Gastroesophageal sphincter (tissue), 4 donors: ENCODE measurements around the gene STX8. TPM values are rescaled to one million over a fixed set of nuclear protein-coding genes. Genes with fewer than 3 reads are reported as not detected.

Experiments used
- ATAC-seq: fragments of 150-250 bp; one replicate; pipeline ENCODE4 v1.9.1; 2016; ENCODE audit warnings: mild to moderate bottlenecking, moderate library complexity
- H3K27ac ChIP-seq, 4 donors: fragments of 200-600 bp; sonication (generic) in 3 of 4; 1 replicate in 3 of 4; 2 replicates in 1 of 4; pipeline ENCODE4 v1.5.1; 2016 to 2019
- H3K27me3 ChIP-seq: fragments of 200-600 bp; sonication (generic); one replicate; pipeline ENCODE4 v1.5.1; 2019
- H3K36me3 ChIP-seq, 2 donors: fragments of 200-600 bp; sonication (generic); one replicate each; pipeline ENCODE4 v1.5.1; 2019; ENCODE audit warnings: control low read depth in 1 of 2
- H3K4me1 ChIP-seq, 3 donors: fragments of 200-600 bp; sonication (generic); 1 replicate in 2 of 3; 2 replicates in 1 of 3; pipeline ENCODE4 v1.5.1; 2016 to 2019; ENCODE audit warnings: control low read depth in 2 of 3
- H3K4me3 ChIP-seq, 2 donors: fragments of 200-600 bp; sonication (generic); one replicate each; pipeline ENCODE4 v1.5.1; 2019; ENCODE audit warnings: mild to moderate bottlenecking in 1 of 2, moderate library complexity in 1 of 2
- H3K9me3 ChIP-seq, 3 donors: fragments of 200-600 bp; sonication (generic); one replicate each; pipeline ENCODE4 v1.5.1; 2017 to 2019; ENCODE audit warnings: control low read depth in 2 of 3
- CTCF ChIP-seq, 4 experiments: fragments of 200-600 bp in 2 of 4; fragments of 450-650 bp in 2 of 4; sonication (generic) in 1 of 4; IDR thresholded peaks; one replicate each; pipeline ENCODE4 v1.5.1; 2017 to 2019; ENCODE audit warnings: antibody characterized with exemption in 4 of 4, mild to moderate bottlenecking in 2 of 4, moderate library complexity in 2 of 4
- EP300 ChIP-seq: sonication (generic); formaldehyde crosslinking; IDR thresholded peaks from one replicate; pipeline ENCODE4 v1.6.1; 2017; ENCODE audit warnings: antibody characterized with exemption, mild to moderate bottlenecking
- POLR2A ChIP-seq, 2 donors: fragments of 450-650 bp; IDR thresholded peaks; one replicate each; pipeline ENCODE4 v1.6.1; 2017; ENCODE audit warnings: antibody characterized with exemption in 2 of 2, mild to moderate bottlenecking in 2 of 2, moderate library complexity in 1 of 2
- POLR2AphosphoS5 ChIP-seq: sonication (generic); formaldehyde crosslinking; IDR thresholded peaks from one replicate; pipeline ENCODE4 v1.6.1; 2017; ENCODE audit warnings: antibody characterized with exemption
- WGBS, 2 donors: methylation state at CpG; one replicate each; pipeline ENCODE4 v1.1.5; 2018; ENCODE audit warnings: low coverage in 1 of 2; 5-methylcytosine and 5-hydroxymethylcytosine counted together
- total RNA-seq, 4 donors: library from RNA; depleted of rRNA; stranded (reverse); fragments of >200 nt; gene quantifications; one replicate each; pipeline ENCODE4 v1.1.0, GENCODE V29; 2016

STX8 gene
- total RNA-seq, 4 donors from 2014 or later, result 67.9 to 106 (median 87.1) TPM

GRCh38 chr17:9533441-9533840, 42.2 kb downstream of the STX8 start:
- Histone ChIP-seq H3K4me1 (no peaks in the 10 kb centered on the region), H3K4me3 (no peak overlapping the region), H3K27me3 (no peaks in the 10 kb centered on the region), H3K27ac (no peak overlapping the region), H3K9me3 (no peaks in the 10 kb centered on the region), H3K36me3 (no peaks in the 10 kb centered on the region)
- TF ChIP-seq POLR2A (IDR thresholded peaks at IDR 0.05), result no peak
- TF ChIP-seq POLR2AphosphoS5, result no peak
- no peak for ATAC-seq
- WGBS, 2 donors, result 93 to 100% methylated on average over 1 to 4 of the region's 4 CpGs

GRCh38 chr17:9532715-9533114, 42.9 kb downstream of the STX8 start:
- no peak for ATAC-seq
- Histone ChIP-seq H3K27ac (no peak overlapping the region), H3K36me3 (no peaks in the 10 kb centered on the region), H3K9me3 (no peaks in the 10 kb centered on the region), H3K4me3 (no peak overlapping the region), H3K27me3 (no peaks in the 10 kb centered on the region), H3K4me1 (no peaks in the 10 kb centered on the region)
- TF ChIP-seq POLR2AphosphoS5 (no peak), EP300 (no peak)
- 96 to 98% methylated on average over 3 of the region's 3 CpGs for WGBS, 2 donors

- no peaks in the 10 kb centered on the region for H3K4me1 ChIP-seq
- no peaks in the 10 kb centered on the region for H3K9me3 ChIP-seq
- ATAC-seq, result no peak
- no peaks in the 10 kb centered on the region for H3K27me3 ChIP-seq
- no peak overlapping the region for H3K4me3 ChIP-seq
- H3K36me3 ChIP-seq, result no peaks in the 10 kb centered on the region
- no peak overlapping the region for H3K27ac ChIP-seq
- 31 to 72% methylated on average over 2 of the region's 2 CpGs for WGBS, 2 donors
- TF ChIP-seq EP300, result no peak
- TF ChIP-seq POLR2A (IDR thresholded peaks at IDR 0.05), result no peak
- no peak for TF ChIP-seq CTCF (IDR thresholded peaks at IDR 0.05)
- TF ChIP-seq POLR2AphosphoS5, result no peak
Measured at GRCh38 chr17:9531034-9531433, 44.6 kb downstream of the STX8 start.

GRCh38 chr17:9529033-9529700, 46.5 kb downstream of the STX8 start:
- H3K36me3 ChIP-seq, result no peaks in the 10 kb centered on the region
- H3K27ac ChIP-seq, result no peak overlapping the region
- ATAC-seq, result no peak
- no peaks in the 10 kb centered on the region for H3K27me3 ChIP-seq
- no peaks in the 10 kb centered on the region for H3K4me1 ChIP-seq
- H3K4me3 ChIP-seq, result no peak overlapping the region
- H3K9me3 ChIP-seq, result no peaks in the 10 kb centered on the region
- TF ChIP-seq CTCF (IDR thresholded peaks at IDR 0.05), result peak in 3 of 4 experiments; percentile 44 to 53 (median 49)
- no peak for TF ChIP-seq POLR2A (IDR thresholded peaks at IDR 0.05)
- 66 to 79% methylated on average over 4 of the region's 5 CpGs for WGBS, 2 donors

GRCh38 chr17:9527788-9528187, 47.8 kb downstream of the STX8 start:
- H3K27me3 ChIP-seq, result no peaks in the 10 kb centered on the region
- H3K27ac ChIP-seq, result no peak overlapping the region
- TF ChIP-seq EP300 (no peak), POLR2AphosphoS5 (no peak), POLR2A (IDR thresholded peaks at IDR 0.05) (no peak), CTCF (IDR thresholded peaks at IDR 0.05) (no peak)
- no peak for ATAC-seq
- no peak overlapping the region for H3K4me3 ChIP-seq
- no peaks in the 10 kb centered on the region for H3K4me1 ChIP-seq
- no peaks in the 10 kb centered on the region for H3K9me3 ChIP-seq
- H3K36me3 ChIP-seq, result no peaks in the 10 kb centered on the region
- WGBS, 2 donors, result 53 to 54% methylated on average over 3 of the region's 3 CpGs

- H3K27me3 ChIP-seq, result no peaks in the 10 kb centered on the region
- no peaks in the 10 kb centered on the region for H3K36me3 ChIP-seq
- TF ChIP-seq POLR2A (IDR thresholded peaks at IDR 0.05), result no peak
- peak; percentile 21 to 78 (median 68) for TF ChIP-seq CTCF (IDR thresholded peaks at IDR 0.05)
- TF ChIP-seq EP300, result no peak
- no peak for TF ChIP-seq POLR2AphosphoS5
- WGBS, 2 donors, result no CpG with 5 or more reads among the region's 4 CpGs
- H3K9me3 ChIP-seq, result no peaks in the 10 kb centered on the region
- no peak overlapping the region for H3K4me3 ChIP-seq
- peaks cover 8 to 34% (median 12%) of the 10 kb centered on the region in 3 donors for H3K4me1 ChIP-seq
- H3K27ac ChIP-seq, result no peak overlapping the region
- no peak for ATAC-seq
Measured at GRCh38 chr17:9522074-9522473, 53.5 kb downstream of the STX8 start.
